Measurements from ENCODE around the gene AEBP1. TPM values are rescaled to one million over a fixed set of nuclear protein-coding genes. Genes with fewer than 3 reads are reported as not detected.

The AEBP1 gene
- total RNA-seq, 2 donors from 2014 or later: 84.4 to 193 TPM

DNA sequence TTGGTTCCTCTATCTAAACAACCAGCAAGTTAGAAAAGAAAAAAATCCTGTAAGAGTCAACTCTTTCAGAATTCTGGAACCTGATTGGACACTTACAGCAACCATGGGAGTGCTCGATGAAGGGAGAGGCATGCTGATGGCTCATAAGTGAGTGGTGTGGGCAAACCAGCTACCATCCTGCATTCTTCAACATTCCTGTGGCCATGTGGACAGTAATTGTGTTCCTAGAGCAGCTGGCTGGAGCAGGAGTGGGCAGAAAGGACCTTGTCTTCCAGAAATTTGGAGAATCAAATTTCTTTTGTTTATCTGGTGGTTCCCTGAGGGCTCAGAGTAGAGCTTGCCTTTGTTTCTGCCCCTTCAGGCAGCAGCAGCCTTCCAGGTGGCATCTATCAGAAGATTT, 59.4 kb downstream of the AEBP1 start:
- DNase-seq (ENCODE audit: low spot score): no peak
- H3K36me3 ChIP-seq: no peaks in the 10 kb centered on the region
- H3K27ac ChIP-seq: no peak overlapping the region
- TF ChIP-seq, protein P1, sequence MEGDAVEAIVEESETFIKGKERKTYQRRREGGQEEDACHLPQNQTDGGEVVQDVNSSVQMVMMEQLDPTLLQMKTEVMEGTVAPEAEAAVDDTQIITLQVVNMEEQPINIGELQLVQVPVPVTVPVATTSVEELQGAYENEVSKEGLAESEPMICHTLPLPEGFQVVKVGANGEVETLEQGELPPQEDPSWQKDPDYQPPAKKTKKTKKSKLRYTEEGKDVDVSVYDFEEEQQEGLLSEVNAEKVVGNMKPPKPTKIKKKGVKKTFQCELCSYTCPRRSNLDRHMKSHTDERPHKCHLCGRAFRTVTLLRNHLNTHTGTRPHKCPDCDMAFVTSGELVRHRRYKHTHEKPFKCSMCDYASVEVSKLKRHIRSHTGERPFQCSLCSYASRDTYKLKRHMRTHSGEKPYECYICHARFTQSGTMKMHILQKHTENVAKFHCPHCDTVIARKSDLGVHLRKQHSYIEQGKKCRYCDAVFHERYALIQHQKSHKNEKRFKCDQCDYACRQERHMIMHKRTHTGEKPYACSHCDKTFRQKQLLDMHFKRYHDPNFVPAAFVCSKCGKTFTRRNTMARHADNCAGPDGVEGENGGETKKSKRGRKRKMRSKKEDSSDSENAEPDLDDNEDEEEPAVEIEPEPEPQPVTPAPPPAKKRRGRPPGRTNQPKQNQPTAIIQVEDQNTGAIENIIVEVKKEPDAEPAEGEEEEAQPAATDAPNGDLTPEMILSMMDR (IDR thresholded peaks at IDR 0.05): no peak
- no peaks in the 10 kb centered on the region for H3K27me3 ChIP-seq
- H3K9me3 ChIP-seq: no peaks in the 10 kb centered on the region
- peaks cover 0 to 12% of the 10 kb centered on the region in 2 donors for H3K4me1 ChIP-seq
- no peak overlapping the region for H3K4me3 ChIP-seq

Small RNA genes lying within 50 kb of the gene (microRNA-seq; reads per million reads assigned to microRNA genes)
- 0.71 to 2.8 reads per million in 2 donors for gene MIR6838 (ENCODE audit: borderline number of aligned reads in 2 of 2, borderline replicate concordance in 1 of 2)

Other genes starting within 250 kb of the AEBP1 start
- 100 to 1,000 TPM; 127 to 171 TPM for gene MRPS24, start 234.8 kb upstream of the AEBP1 start, total RNA-seq
- gene URGCP, start 197.7 kb upstream of the AEBP1 start, total RNA-seq: 10 to 100 TPM; 26.4 to 30.9 TPM
- 10 to 100 TPM; 47.4 to 50.5 TPM for gene UBE2D4, start 177.9 kb upstream of the AEBP1 start, total RNA-seq
- gene SPDYE1, start 106.4 kb upstream of the AEBP1 start, total RNA-seq: not detected
- 10 to 100 TPM; 31.4 to 66.2 TPM for gene DBNL, start 59.6 kb upstream of the AEBP1 start, total RNA-seq
- gene PGAM2, start 38.8 kb upstream of the AEBP1 start, total RNA-seq: 1,000 to 10,000 TPM in 1 of 2 donors, 100 to 1,000 TPM in 1; 680 to 2,809 TPM
- 10 to 100 TPM; 18.5 to 31.3 TPM for gene POLM, start 21.8 kb upstream of the AEBP1 start, total RNA-seq
- 10 to 100 TPM; 71.4 to 76.5 TPM for gene POLD2, start 19.2 kb downstream of the AEBP1 start, total RNA-seq
- gene MYL7, start 37.0 kb downstream of the AEBP1 start, total RNA-seq: over 10,000 TPM; 17,339 to 49,235 TPM
- 10 to 100 TPM; 11.1 to 21.0 TPM for gene GCK, start 85.1 kb downstream of the AEBP1 start, total RNA-seq
- 10 to 100 TPM; 43.9 to 44.9 TPM for gene YKT6, start 96.6 kb downstream of the AEBP1 start, total RNA-seq
- 10 to 100 TPM; 79.9 to 84.7 TPM for gene CAMK2B, start 221.2 kb downstream of the AEBP1 start, total RNA-seq

Data from right atrium auricular region (tissue), 2 donors.